Osteoblast (primary cell): ENCODE data around the gene G6PC3. TPM values are rescaled to one million over a fixed set of nuclear protein-coding genes. Genes with fewer than 3 reads are reported as not detected.

Experiments used
- DNase-seq: peaks from one replicate; pipeline ENCODE4 v3.0.0; 2011; ENCODE audit warnings: low spot score, mixed read lengths; ENCODE audit not compliant: insufficient read length; ENCODE audit errors: missing footprints
- H2AFZ ChIP-seq: 2 replicates; pipeline ENCODE4 v1.6.0; 2011; ENCODE audit warnings: mild to moderate bottlenecking, low read length
- H3K27ac ChIP-seq: 2 replicates; pipeline ENCODE4 v1.5.1; 2011; ENCODE audit warnings: mild to moderate bottlenecking, low read depth, low read length, moderate library complexity
- H3K27me3 ChIP-seq: 2 replicates; pipeline ENCODE4 v1.6.0; 2012; ENCODE audit warnings: mild to moderate bottlenecking, control low read depth, inconsistent platforms, low read length, moderate library complexity; ENCODE audit not compliant: insufficient read depth
- H3K36me3 ChIP-seq: 2 replicates; pipeline ENCODE4 v1.5.1; 2011; ENCODE audit warnings: mild to moderate bottlenecking, low read length, control low read depth, moderate library complexity; ENCODE audit not compliant: insufficient read depth
- H3K4me1 ChIP-seq: 2 replicates; pipeline ENCODE4 v1.5.1; 2011; ENCODE audit warnings: mild to moderate bottlenecking, low read length, control low read depth, moderate library complexity; ENCODE audit not compliant: insufficient read depth
- H3K4me2 ChIP-seq: 2 replicates; pipeline ENCODE4 v1.6.0; 2011; ENCODE audit warnings: mild to moderate bottlenecking, low read length; ENCODE audit not compliant: insufficient read depth
- H3K4me3 ChIP-seq: fragments of 200-600 bp; sonication (generic); 3 replicates; pipeline ENCODE4 v1.5.1; 2012; ENCODE audit warnings: mild to moderate bottlenecking, low read length, inconsistent platforms; ENCODE audit not compliant: insufficient read depth
- H3K79me2 ChIP-seq: 2 replicates; pipeline ENCODE4 v1.6.0; 2012; ENCODE audit warnings: mild to moderate bottlenecking, low read length, control low read depth, inconsistent platforms; ENCODE audit not compliant: insufficient read depth
- H3K9me3 ChIP-seq: 2 replicates; pipeline ENCODE4 v1.5.1; 2011; ENCODE audit warnings: low read depth, low read length, control low read depth
- H4K20me1 ChIP-seq: 2 replicates; pipeline ENCODE4 v1.6.0; 2012; ENCODE audit warnings: mild to moderate bottlenecking, low read length, control low read depth; ENCODE audit not compliant: insufficient read depth
- total RNA-seq: library from RNA; depleted of rRNA; stranded (reverse); fragments of >200 nt; gene quantifications from 2 replicates; pipeline ENCODE4 v1.2.3, GENCODE V29; 2012
- TF ChIP-seq, protein P1 (sequence below): IDR thresholded peaks from 2 replicates; pipeline ENCODE4 v1.5.1; 2011; ENCODE audit warnings: mild to moderate bottlenecking, low read depth, low read length, moderate library complexity; ENCODE audit errors: extremely low read depth

The G6PC3 gene
- total RNA-seq, 1 donor, result 23.5 TPM

DNA sequence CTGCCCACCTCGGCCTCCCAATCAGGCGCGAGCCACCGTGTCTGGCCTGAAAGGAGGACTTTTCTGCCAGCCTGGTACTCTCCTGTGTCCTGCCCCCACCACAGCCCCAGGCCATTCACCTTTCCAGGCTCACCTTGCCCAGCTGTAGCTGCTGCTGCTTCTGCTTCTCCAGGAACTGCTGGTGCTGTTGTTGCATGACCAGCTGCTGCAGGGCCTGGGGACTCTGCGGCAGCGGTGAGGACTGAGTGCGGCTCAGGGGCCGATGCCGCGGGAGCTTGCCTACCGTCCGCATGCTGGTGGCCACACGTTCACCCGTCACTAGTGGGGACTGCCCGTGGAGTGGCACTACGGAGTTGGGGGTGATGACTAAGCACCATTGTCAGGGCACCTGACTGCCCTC is 17.7 kb downstream of the G6PC3 start:
- Histone ChIP-seq H3K4me3 (no peak overlapping the region), H4K20me1 (no peaks in the 10 kb centered on the region), H3K4me2 (no peak overlapping the region), H3K79me2 (no peaks in the 10 kb centered on the region), H3K27ac (no peak overlapping the region), H3K9me3 (no peaks in the 10 kb centered on the region), H3K36me3 (peaks cover 21% of the 10 kb centered on the region), H3K4me1 (peaks cover 17% of the 10 kb centered on the region), H2AFZ (no peak overlapping the region), H3K27me3 (no peaks in the 10 kb centered on the region)
- TF ChIP-seq, protein P1, sequence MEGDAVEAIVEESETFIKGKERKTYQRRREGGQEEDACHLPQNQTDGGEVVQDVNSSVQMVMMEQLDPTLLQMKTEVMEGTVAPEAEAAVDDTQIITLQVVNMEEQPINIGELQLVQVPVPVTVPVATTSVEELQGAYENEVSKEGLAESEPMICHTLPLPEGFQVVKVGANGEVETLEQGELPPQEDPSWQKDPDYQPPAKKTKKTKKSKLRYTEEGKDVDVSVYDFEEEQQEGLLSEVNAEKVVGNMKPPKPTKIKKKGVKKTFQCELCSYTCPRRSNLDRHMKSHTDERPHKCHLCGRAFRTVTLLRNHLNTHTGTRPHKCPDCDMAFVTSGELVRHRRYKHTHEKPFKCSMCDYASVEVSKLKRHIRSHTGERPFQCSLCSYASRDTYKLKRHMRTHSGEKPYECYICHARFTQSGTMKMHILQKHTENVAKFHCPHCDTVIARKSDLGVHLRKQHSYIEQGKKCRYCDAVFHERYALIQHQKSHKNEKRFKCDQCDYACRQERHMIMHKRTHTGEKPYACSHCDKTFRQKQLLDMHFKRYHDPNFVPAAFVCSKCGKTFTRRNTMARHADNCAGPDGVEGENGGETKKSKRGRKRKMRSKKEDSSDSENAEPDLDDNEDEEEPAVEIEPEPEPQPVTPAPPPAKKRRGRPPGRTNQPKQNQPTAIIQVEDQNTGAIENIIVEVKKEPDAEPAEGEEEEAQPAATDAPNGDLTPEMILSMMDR, result no peak
- DNase-seq, result peak; percentile 21

DNA sequence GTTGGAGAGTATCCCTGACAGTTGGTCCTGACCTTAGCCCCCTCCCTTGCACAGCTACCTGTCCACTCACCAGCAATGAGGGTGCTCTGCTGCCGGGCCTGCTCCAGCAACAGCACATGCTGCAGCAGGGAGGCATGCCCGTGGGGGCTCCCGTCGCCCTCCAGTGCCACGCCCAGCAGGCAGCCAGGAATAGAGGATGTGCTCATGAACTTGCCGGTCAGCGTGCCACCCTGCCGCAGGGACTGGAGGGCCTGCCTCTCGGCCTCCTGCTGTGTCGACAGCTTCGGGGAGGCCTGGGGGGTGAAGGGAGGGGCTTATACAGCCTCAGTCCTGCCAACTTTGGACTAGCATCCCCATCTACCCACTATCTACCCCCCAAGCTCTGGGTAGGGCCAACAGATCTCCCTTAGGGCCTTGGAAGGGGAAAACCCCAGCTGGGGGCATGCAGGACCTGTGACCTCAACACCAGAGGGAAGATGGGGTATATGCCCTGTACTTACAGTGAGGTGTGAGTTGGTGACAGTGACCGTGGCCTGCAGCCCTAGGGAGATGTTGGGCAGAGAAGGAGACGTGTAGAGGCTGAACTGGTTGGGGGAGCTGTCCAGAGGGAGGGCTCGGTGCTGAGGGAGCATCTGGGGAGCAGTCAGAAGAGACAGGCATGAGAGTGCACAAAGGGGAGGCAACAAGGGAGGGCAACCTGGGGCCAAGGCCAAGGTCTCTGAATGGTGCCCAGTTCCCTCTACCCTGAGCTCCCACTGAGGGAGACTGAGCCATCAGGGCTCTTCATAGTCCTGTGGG is 20.9 kb downstream of the G6PC3 start:
- TF ChIP-seq, protein P1, result no peak
- no peak overlapping the region for H2AFZ ChIP-seq
- peaks cover 22% of the 10 kb centered on the region for H3K4me1 ChIP-seq
- no peaks in the 10 kb centered on the region for H3K9me3 ChIP-seq
- no peak overlapping the region for H3K4me2 ChIP-seq
- H3K4me3 ChIP-seq, result no peak overlapping the region
- DNase-seq, result peak; percentile 71
- no peak overlapping the region for H3K27ac ChIP-seq
- no peaks in the 10 kb centered on the region for H3K27me3 ChIP-seq
- no peaks in the 10 kb centered on the region for H4K20me1 ChIP-seq
- H3K79me2 ChIP-seq, result peaks cover 4% of the 10 kb centered on the region
- peaks cover 14% of the 10 kb centered on the region for H3K36me3 ChIP-seq

GRCh38 chr17:44092051-44092450 is 21.5 kb downstream of the G6PC3 start:
- Histone ChIP-seq H3K36me3 (peaks cover 14% of the 10 kb centered on the region), H3K9me3 (no peaks in the 10 kb centered on the region), H3K27me3 (no peaks in the 10 kb centered on the region), H3K4me1 (peaks cover 22% of the 10 kb centered on the region), H2AFZ (no peak overlapping the region), H3K27ac (no peak overlapping the region), H4K20me1 (no peaks in the 10 kb centered on the region), H3K4me2 (no peak overlapping the region), H3K4me3 (no peak overlapping the region), H3K79me2 (peaks cover 7% of the 10 kb centered on the region)
- TF ChIP-seq, protein P1, result no peak
- no peak for DNase-seq

DNA sequence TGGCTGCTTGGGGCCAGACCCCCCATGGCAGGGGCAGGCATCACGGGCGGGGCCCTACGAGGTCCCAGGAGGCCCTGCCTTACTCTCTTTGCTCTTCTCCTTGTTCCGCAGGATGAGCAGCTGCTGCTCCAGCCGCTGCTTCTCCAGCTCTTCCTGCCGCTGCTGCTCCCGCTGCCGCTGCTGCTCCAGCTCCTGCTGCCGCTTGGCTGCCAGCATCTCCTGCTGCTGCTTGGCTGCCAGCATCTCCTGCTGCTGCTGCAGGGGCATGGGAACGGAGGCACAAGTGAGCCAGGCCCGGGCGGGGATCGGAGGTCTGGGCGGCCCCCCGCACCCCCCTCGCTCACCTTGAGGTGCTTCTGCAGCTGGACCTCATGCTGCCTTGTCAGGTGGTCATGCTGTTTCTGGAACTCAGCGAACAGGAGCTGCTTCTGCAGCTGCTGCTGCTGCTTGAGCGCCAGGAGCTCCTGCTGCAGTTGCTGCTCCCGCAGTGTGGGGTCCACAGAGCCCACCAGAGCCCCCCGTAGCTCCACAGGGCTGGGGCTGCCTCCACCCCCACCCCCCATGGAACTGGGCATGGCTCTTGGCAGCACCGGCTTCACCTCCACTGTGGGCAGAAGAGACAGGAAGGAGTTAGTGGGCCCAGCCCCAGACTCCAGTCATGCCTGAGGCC is 22.8 kb downstream of the G6PC3 start:
- H3K36me3 ChIP-seq, result peaks cover 12% of the 10 kb centered on the region
- TF ChIP-seq, protein P1, result no peak
- no peak overlapping the region for H3K4me3 ChIP-seq

More for the DNA sequence above, 22.8 kb downstream of the G6PC3 start:
- Histone ChIP-seq H4K20me1 (no peaks in the 10 kb centered on the region), H2AFZ (no peak overlapping the region), H3K79me2 (peaks cover 18% of the 10 kb centered on the region), H3K9me3 (no peaks in the 10 kb centered on the region), H3K4me2 (no peak overlapping the region), H3K27me3 (no peaks in the 10 kb centered on the region), H3K27ac (no peak overlapping the region), H3K4me1 (peaks cover 24% of the 10 kb centered on the region)
- peak; percentile 38 for DNase-seq
